Measurements from ENCODE around the gene PCGF5.

DNA sequence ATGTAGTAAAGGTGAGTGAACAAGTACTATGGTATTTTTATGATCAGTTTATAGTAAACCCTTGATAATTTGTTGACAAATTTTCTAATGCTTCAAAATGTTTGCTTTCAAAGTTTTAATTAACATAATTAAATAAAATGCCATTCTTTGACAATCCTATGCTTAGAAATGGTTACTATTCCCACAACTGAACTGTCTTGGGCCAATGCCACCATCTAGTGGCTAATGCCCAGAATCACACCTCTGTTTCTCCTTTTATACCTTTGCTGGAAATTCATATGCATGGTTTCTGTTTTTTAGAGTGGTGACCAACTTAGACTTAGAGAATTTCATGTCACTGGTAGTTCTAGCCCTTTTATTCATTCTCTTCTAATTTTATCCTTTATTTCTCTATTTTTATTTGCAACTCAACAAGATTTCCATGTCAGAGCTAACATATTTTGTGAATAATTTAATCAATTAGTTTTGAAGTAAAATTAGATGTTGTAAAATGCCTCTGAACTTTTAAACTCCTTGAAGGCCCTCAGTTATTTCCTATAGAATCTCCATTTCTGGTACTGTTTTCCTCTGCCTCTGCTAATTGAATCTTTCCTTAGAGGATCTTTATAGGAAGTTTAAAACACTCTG lies 31.1 kb downstream of the PCGF5 start:
- TF ChIP-seq, protein P1, sequence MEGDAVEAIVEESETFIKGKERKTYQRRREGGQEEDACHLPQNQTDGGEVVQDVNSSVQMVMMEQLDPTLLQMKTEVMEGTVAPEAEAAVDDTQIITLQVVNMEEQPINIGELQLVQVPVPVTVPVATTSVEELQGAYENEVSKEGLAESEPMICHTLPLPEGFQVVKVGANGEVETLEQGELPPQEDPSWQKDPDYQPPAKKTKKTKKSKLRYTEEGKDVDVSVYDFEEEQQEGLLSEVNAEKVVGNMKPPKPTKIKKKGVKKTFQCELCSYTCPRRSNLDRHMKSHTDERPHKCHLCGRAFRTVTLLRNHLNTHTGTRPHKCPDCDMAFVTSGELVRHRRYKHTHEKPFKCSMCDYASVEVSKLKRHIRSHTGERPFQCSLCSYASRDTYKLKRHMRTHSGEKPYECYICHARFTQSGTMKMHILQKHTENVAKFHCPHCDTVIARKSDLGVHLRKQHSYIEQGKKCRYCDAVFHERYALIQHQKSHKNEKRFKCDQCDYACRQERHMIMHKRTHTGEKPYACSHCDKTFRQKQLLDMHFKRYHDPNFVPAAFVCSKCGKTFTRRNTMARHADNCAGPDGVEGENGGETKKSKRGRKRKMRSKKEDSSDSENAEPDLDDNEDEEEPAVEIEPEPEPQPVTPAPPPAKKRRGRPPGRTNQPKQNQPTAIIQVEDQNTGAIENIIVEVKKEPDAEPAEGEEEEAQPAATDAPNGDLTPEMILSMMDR (IDR thresholded peaks at IDR 0.05): peak; percentile 88 to 94 (median 91)
- TF ChIP-seq POLR2AphosphoS5 (IDR thresholded peaks at IDR 0.05) (no peak), POLR2A (IDR thresholded peaks at IDR 0.05) (no peak), EP300 (IDR thresholded peaks at IDR 0.05; ENCODE audit: low read depth) (no peak)

Data from transverse colon (tissue), 4 donors.